HepG2 (cell line): ENCODE results near the gene RNF222. TPM values are rescaled to one million over a fixed set of nuclear protein-coding genes. Genes with fewer than 3 reads are reported as not detected.
A peak's percentile ranks its signal among the peaks of the same experiment; 100 is the strongest.

ENCODE experiments used
- ATAC-seq: fragments of 200-7000 bp; cut with Tn5 transposase; 3 replicates; pipeline ENCODE4 v1.9.1; 2020; ENCODE audit warnings: mild to moderate bottlenecking, moderate library complexity
- BruUV-seq: library from RNA; stranded (reverse); fragments of 400-500 nt; replicated peaks from 2 replicates; lab custom pipeline; 2021; lab: Mats Ljungman, UMichigan
- CTCF ChIA-PET: fragments of 300-600 bp; formaldehyde crosslinking; extraction: SDS; loops from one replicate; lab custom pipeline; 2021; ENCODE audit warnings: low total read pairs, inconsistent platforms, low intra/inter-chr PET ratio; lab: Yijun Ruan, JAX
- POLR2A ChIA-PET: fragments of 350-600 bp; sonication (Branson Sonifier 250); formaldehyde crosslinking; loops from one replicate; lab custom pipeline; 2020; ENCODE audit warnings: antibody characterized with exemption, inconsistent platforms; lab: Yijun Ruan, JAX
- DNase-seq: peaks from one replicate; pipeline ENCODE4 v3.0.0-alpha.2; 2015; ENCODE audit warnings: low spot score
- FAIRE-seq: peaks from 3 replicates; lab custom pipeline; 2011; peaks lifted over from hg19 to GRCh38; lab: Jason Lieb, UNC
- H2AFZ ChIP-seq: one replicate; pipeline ENCODE4 v1.6.1; 2011; ENCODE audit warnings: low read length, inconsistent platforms
- H3K27ac ChIP-seq: fragments of 300-600 bp; 3 replicates; pipeline ENCODE4 v1.8.0; 2011; ENCODE audit warnings: mixed run types, mild to moderate bottlenecking, mixed read lengths, low read length, inconsistent platforms; ENCODE audit not compliant: insufficient read depth; ENCODE audit errors: extremely low read length
- H3K27me3 ChIP-seq, 2 experiments: fragments of 200-600 bp in 1 of 2; 2 replicates in 1 of 2; 3 replicates in 1 of 2; pipeline versions ENCODE4 v1.6.0 to v1.8.0; 2011; ENCODE audit warnings: low read length in 2 of 2, mild to moderate bottlenecking in 2 of 2, moderate library complexity in 2 of 2, inconsistent platforms in 1 of 2; ENCODE audit not compliant: insufficient read depth in 2 of 2, control insufficient read depth in 1 of 2
- H3K36me3 ChIP-seq, 2 experiments: fragments of 200-600 bp in 1 of 2; replicated peaks in 1 of 2; 2 replicates in 1 of 2; 3 replicates in 1 of 2; pipeline versions ENCODE4 v1.5.1 to v1.8.0; 2011; ENCODE audit warnings: low read length in 2 of 2, inconsistent platforms in 1 of 2; ENCODE audit not compliant: insufficient read depth in 2 of 2, control insufficient read depth in 1 of 2
- H3K4me1 ChIP-seq: 2 replicates; pipeline ENCODE4 v1.5.1; 2012; ENCODE audit warnings: low read length, inconsistent platforms; ENCODE audit not compliant: insufficient read depth
- H3K4me2 ChIP-seq: 2 replicates; pipeline ENCODE4 v1.6.0; 2011; ENCODE audit warnings: low read depth, low read length, inconsistent platforms
- H3K4me3 ChIP-seq, 3 experiments: fragments of 200-600 bp in 1 of 3; sonication (generic), shearing (Covaris generic) in 1 of 3; replicated peaks in 1 of 3; 2 replicates each; pipeline ENCODE4 v1.5.1; 2011 to 2016; ENCODE audit warnings: low read length in 3 of 3, inconsistent platforms in 2 of 3, low read depth in 2 of 3, mild to moderate bottlenecking in 2 of 3, control low read depth in 1 of 3, mixed read lengths in 1 of 3; ENCODE audit not compliant: insufficient read depth in 1 of 3
- H3K79me2 ChIP-seq: one replicate; pipeline ENCODE4 v1.6.1; 2011; ENCODE audit warnings: low read length, inconsistent platforms; ENCODE audit not compliant: insufficient read depth
- H3K9ac ChIP-seq: 2 replicates; pipeline ENCODE4 v1.6.0; 2011; ENCODE audit warnings: mild to moderate bottlenecking, low read depth, low read length, inconsistent platforms; ENCODE audit not compliant: insufficient read depth
- H3K9me3 ChIP-seq: 2 replicates; pipeline ENCODE4 v1.5.1; 2012; ENCODE audit warnings: mild to moderate bottlenecking, low read length
- H4K20me1 ChIP-seq: 2 replicates; pipeline ENCODE4 v1.6.0; 2011; ENCODE audit warnings: inconsistent platforms, mild to moderate bottlenecking, low read length, moderate library complexity; ENCODE audit not compliant: insufficient read depth
- FOSL2 ChIP-seq: sonication (generic); formaldehyde crosslinking; IDR thresholded peaks from 2 replicates; pipeline ENCODE4 v1.4.0; 2020; ENCODE audit warnings: missing genetic modification reagents
- PRDM15 ChIP-seq: sonication (generic); formaldehyde crosslinking; IDR thresholded peaks from 2 replicates; pipeline ENCODE4 v1.4.0; 2020; ENCODE audit warnings: missing genetic modification reagents
- SP4 ChIP-seq: sonication (generic); formaldehyde crosslinking; IDR thresholded peaks from 2 replicates; pipeline ENCODE4 v1.8.1; 2023; ENCODE audit warnings: mild to moderate bottlenecking, missing genetic modification reagents
- YEATS2 ChIP-seq: sonication (generic); formaldehyde crosslinking; IDR thresholded peaks from 2 replicates; pipeline ENCODE4 v1.4.0; 2020; ENCODE audit warnings: missing genetic modification reagents, borderline replicate concordance
- ZBTB33 ChIP-seq: sonication (generic); formaldehyde crosslinking; IDR thresholded peaks from 2 replicates; pipeline ENCODE4 v1.4.0; 2020; ENCODE audit warnings: missing genetic modification reagents
- ZMYM2 ChIP-seq: sonication (generic); formaldehyde crosslinking; IDR thresholded peaks from 2 replicates; pipeline ENCODE4 v1.8.0; 2022; ENCODE audit warnings: mild to moderate bottlenecking, missing genetic modification reagents
- ZNF230 ChIP-seq: sonication (generic); formaldehyde crosslinking; IDR thresholded peaks from 2 replicates; pipeline ENCODE4 v1.4.0; 2020; ENCODE audit warnings: mild to moderate bottlenecking, missing genetic modification reagents
- ZNF543 ChIP-seq: sonication (generic); formaldehyde crosslinking; IDR thresholded peaks from 2 replicates; pipeline ENCODE4 v1.4.0; 2020; ENCODE audit warnings: mild to moderate bottlenecking, missing genetic modification reagents
- ZNF746 ChIP-seq: sonication (generic); formaldehyde crosslinking; IDR thresholded peaks from 2 replicates; pipeline ENCODE4 v1.8.0; 2022; ENCODE audit warnings: mild to moderate bottlenecking, missing genetic modification reagents
- WGBS: methylation state at CpG from one replicate; pipeline ENCODE4 v1.1.6; 2017; ENCODE audit warnings: low lambda C conversion rate; 5-methylcytosine and 5-hydroxymethylcytosine counted together
- in situ Hi-C: cut with HindIII; loops from 2 replicates; pipeline ENCODE4 v1.10.0; 2017; ENCODE audit warnings: low pct_unique_long_range_greater_than_20kb; ENCODE audit not compliant: extremely low pct_ligation_motif_present
- intact Hi-C: fragments of 100-400 bp; cut with micrococcal nuclease; formaldehyde crosslinking; loops from one replicate; pipeline ENCODE4 v1.10.0; 2022; ENCODE audit not compliant: unreplicated experiment
- polyA plus RNA-seq, 8 experiments: library from polyadenylated mRNA; depleted of rRNA in 3 of 8; stranded (reverse) in 7 of 8; unstranded in 1 of 8; fragments of >200 nt; fragmentation: Illumina TruSeq in 4 of 8; extraction: Trizol in 4 of 8; gene quantifications; 2 replicates each; pipeline versions ENCODE4 v1.2.1 to v1.2.3, GENCODE V29; 2011 to 2016; ENCODE audit warnings: low read depth in 4 of 8, missing spikeins in 1 of 8, mixed read lengths in 1 of 8; ENCODE audit not compliant: insufficient read depth in 1 of 8
- total RNA-seq, 5 experiments: library from RNA; depleted of rRNA; stranded (reverse); fragments of >200 nt; fragmentation: Illumina TruSeq; extraction: Trizol; gene quantifications; 2 replicates each; pipeline ENCODE4 v1.2.3, GENCODE V29; 2016; ENCODE audit warnings: low read depth in 1 of 5

RNF222 gene
- total and polyA plus RNA-seq, 2 of the 13 experiments (the other 11 are each of a cell fraction or from before 2014, with no cell fraction given) = not detected

GRCh38 chr17:8392674-8393469 lies 4.8 kb downstream of the RNF222 start (continued):
- peak; percentile 66; the same call in 1 of the 2 replicates for TF ChIP-seq ZBTB33 (CRISPR knock-in tag)
- TF ChIP-seq, all 625 proteins: peak for 3

GRCh38 chr17:8392274-8392673 lies 5.4 kb downstream of the RNF222 start:
- in situ Hi-C loops = no loop called here
- Histone ChIP-seq H3K9me3 (no peaks in the 10 kb centered on the region), H2AFZ (no peak overlapping the region), H3K27me3 (peaks cover 0 to 29% of the 10 kb centered on the region in 2 experiments; a peak in 4 of 5 replicates), H3K4me1 (peaks cover 11% of the 10 kb centered on the region), H3K27ac (no peak overlapping the region), H3K9ac (no peak overlapping the region), H4K20me1 (no peaks in the 10 kb centered on the region), H3K4me2 (peak overlapping the region; percentile 52), H3K79me2 (no peaks in the 10 kb centered on the region), H3K36me3 (no peaks in the 10 kb centered on the region), H3K4me3 (peak overlapping the region in 1 of 3 experiments; percentile 32; a peak in 1 of 6 replicates)
- CTCF ChIA-PET = no interaction called here
- TF ChIP-seq YEATS2 (CRISPR knock-in tag) = no peak
- TF ChIP-seq PRDM15 = peak; percentile 94
- TF ChIP-seq ZMYM2 (CRISPR knock-in tag) = no peak
- no peak for TF ChIP-seq SP4
- no peak for TF ChIP-seq ZNF746 (CRISPR knock-in tag)
- TF ChIP-seq ZNF543 (CRISPR knock-in tag) = no peak
- no peak for TF ChIP-seq ZNF230 (CRISPR knock-in tag)
- TF ChIP-seq FOSL2 (CRISPR knock-in tag) = no peak
- POLR2A ChIA-PET = interaction anchor here (0.9 to 1.2 kb wide), 2 partner anchors 9 kb away, joined by 4 to 5 read pairs; partner anchors contain the start of gene RPL26
- WGBS = 57% methylated on average over 15 of the region's 18 CpGs
- no TSS peak for BruUV-seq
- DNase-seq = no peak
- no peak for FAIRE-seq
- peak; percentile 35 for ATAC-seq
- intact Hi-C loops = no loop called here
